Measurements from ENCODE around the gene TLCD2. TPM values are rescaled to one million over a fixed set of nuclear protein-coding genes. Genes with fewer than 3 reads are reported as not detected.
A peak's percentile ranks its signal among the peaks of the same experiment; 100 is the strongest.

TLCD2 gene
- total and polyA plus RNA-seq, 2 of the 13 experiments (the other 11 are each of a cell fraction or from before 2014, with no cell fraction given): 0.90 to 1.1 TPM

- no peak for TF ChIP-seq MLXIP (CRISPR knock-in tag; IDR thresholded peaks at IDR 0.05; ENCODE audit: borderline replicate concordance)
- no peak for TF ChIP-seq JARID2 (CRISPR knock-in tag; IDR thresholded peaks at IDR 0.05; ENCODE audit: insufficient replicate concordance)
- peak; percentile 57 for TF ChIP-seq HDAC2 (CRISPR knock-in tag; IDR thresholded peaks at IDR 0.05)
- TF ChIP-seq FOXA3 (CRISPR knock-in tag; IDR thresholded peaks at IDR 0.05): no peak
- TF ChIP-seq ZNF720 (CRISPR knock-in tag; IDR thresholded peaks at IDR 0.05): no peak
- TF ChIP-seq TSC22D2 (CRISPR knock-in tag; IDR thresholded peaks at IDR 0.05; ENCODE audit: borderline replicate concordance): 0 out of 2 replicates have a peak, but pooled peaks have one; percentile 39
- TF ChIP-seq YY1 (IDR thresholded peaks at IDR 0.05; ENCODE audit: insufficient read depth, insufficient replicate concordance, low read depth, low read length): peak; percentile 2
- no peak; the same call in 1 of the 2 replicates for TF ChIP-seq HOXA3 (CRISPR knock-in tag; IDR thresholded peaks at IDR 0.05)
- no peak for TF ChIP-seq ASH2L (IDR thresholded peaks at IDR 0.05; ENCODE audit: insufficient read length, low read depth, low read length)
- no peak for TF ChIP-seq ZNF10 (CRISPR knock-in tag; IDR thresholded peaks at IDR 0.05; ENCODE audit: borderline replicate concordance, low read depth)
- TF ChIP-seq CENPBD1 (CRISPR knock-in tag; IDR thresholded peaks at IDR 0.05; ENCODE audit: borderline replicate concordance, low read depth): no peak
- TF ChIP-seq ELF3 (CRISPR knock-in tag; IDR thresholded peaks at IDR 0.05): peak; percentile 45; the same call in 1 of the 2 replicates
- TF ChIP-seq ZSCAN25 (CRISPR knock-in tag; IDR thresholded peaks at IDR 0.05): 0 out of 2 replicates have a peak, but pooled peaks have one; percentile 9
- no peak for TF ChIP-seq ZNF775 (CRISPR knock-in tag; IDR thresholded peaks at IDR 0.05; ENCODE audit: borderline replicate concordance)
- no peak for TF ChIP-seq NFYC (CRISPR knock-in tag; IDR thresholded peaks at IDR 0.05)
- peak; percentile 12; the same call in 1 of the 2 replicates for TF ChIP-seq HIVEP1 (CRISPR knock-in tag; IDR thresholded peaks at IDR 0.05)
- no peak for TF ChIP-seq EZH2 (conservative IDR thresholded peaks at IDR 0.05; ENCODE audit: low read depth, low read length)
- no peak for TF ChIP-seq SRSF4 (IDR thresholded peaks at IDR 0.05; ENCODE audit: low read depth, low read length, poor library complexity, severe bottlenecking)
- TF ChIP-seq ZFY (CRISPR knock-in tag; IDR thresholded peaks at IDR 0.05): peak; percentile 70
- TF ChIP-seq ZNF333 (CRISPR knock-in tag; IDR thresholded peaks at IDR 0.05; ENCODE audit: borderline replicate concordance): no peak
- no peak for TF ChIP-seq ZSCAN12 (CRISPR knock-in tag; IDR thresholded peaks at IDR 0.05)
- peak; percentile 56; the same call in 1 of the 2 replicates for TF ChIP-seq ZNF580 (CRISPR knock-in tag; IDR thresholded peaks at IDR 0.05; ENCODE audit: borderline replicate concordance, low read depth)
- no peak for TF ChIP-seq ZNF644 (CRISPR knock-in tag; IDR thresholded peaks at IDR 0.05; ENCODE audit: low read depth)
- 0 out of 2 replicates have a peak, but pooled peaks have one; percentile 51 for TF ChIP-seq BATF2 (CRISPR knock-in tag; IDR thresholded peaks at IDR 0.05)
- no peak for TF ChIP-seq REPIN1 (CRISPR knock-in tag; IDR thresholded peaks at IDR 0.05; ENCODE audit: borderline replicate concordance, low read depth)
- TF ChIP-seq SMYD3 (CRISPR knock-in tag; IDR thresholded peaks at IDR 0.05): no peak
- TF ChIP-seq ZNF737 (CRISPR knock-in tag; IDR thresholded peaks at IDR 0.05; ENCODE audit: borderline replicate concordance): no peak
Observed at GRCh38 chr17:1724869-1725641, 14.9 kb upstream of the TLCD2 start (continued).

Measured in HepG2 (cell line).